DMS 273 (cell line): Measurements from ENCODE around the gene ATP9B.

Source experiments
- DNase-seq: peaks from one replicate; lab custom pipeline; 2025; ENCODE audit not compliant: unreplicated experiment; lab: John Stamatoyannopoulos, UW

Gene ATP9B

DNA sequence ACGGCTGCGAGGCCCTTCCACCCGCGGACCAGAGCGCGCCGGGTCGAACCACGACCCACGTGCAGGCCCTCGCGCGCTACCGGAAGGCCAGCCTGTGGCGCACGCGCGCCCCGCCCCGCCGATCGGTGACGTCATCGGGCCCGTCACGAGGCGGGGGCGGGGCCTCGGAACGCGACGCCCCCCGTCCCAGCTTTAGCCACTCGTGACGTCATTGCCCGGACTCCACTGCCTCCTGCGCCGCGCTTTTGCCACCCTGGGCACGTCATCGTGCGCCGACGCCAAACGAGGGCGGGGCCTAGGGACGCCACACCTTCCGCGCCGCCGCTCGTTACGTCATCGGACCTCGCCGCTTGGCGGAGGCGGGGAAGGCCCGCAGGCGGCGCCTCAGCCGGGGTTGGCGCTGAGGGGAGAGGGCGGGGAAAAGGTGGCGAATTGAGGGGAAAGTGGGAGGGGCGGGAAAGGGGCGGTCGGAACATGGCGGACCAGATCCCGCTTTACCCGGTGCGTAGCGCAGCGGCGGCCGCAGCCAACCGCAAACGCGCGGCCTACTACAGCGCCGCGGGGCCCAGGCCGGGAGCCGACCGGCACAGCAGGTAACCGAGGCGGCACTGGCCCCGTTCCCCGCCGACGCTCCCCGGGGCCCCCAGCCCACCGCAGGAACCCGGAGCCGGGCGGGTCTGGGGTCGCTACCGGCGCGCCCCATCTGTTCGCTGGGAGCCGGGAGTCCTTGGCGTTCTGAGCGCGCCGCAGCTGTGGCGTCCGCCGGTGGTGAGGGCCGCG lies at the start of gene ATP9B:
Gene ATP9B, plus strand, starts transcription at position 458 of the 780 bp plus-strand sequence. Its CDS starts 17 bp downstream, at position 475.
- DNase-seq: peak; percentile 98

GRCh38 chr18:79019881-79020280 lies 49.3 kb upstream of the ATP9B start:
- DNase-seq: no peak

DNA sequence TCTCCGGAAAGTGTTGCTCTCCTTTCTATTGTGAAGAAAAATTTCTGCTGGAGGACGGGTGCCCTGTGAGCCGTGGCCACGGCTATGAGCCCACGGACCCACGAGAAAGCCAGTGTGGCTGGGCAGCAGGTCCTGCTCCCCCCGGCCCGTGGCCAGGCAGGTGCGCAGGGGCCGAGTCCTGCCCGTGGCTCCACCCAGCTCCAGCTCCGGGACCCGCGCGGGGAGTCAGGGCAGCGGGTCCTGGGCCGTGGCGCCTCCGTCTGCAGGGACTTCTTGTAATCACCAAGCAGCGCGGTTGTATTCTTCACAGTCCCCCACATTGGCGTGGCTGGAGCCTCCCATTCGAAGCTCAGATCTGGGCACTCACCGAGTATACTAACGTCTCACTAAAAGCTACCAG lies 46.6 kb upstream of the ATP9B start:
- no peak for DNase-seq

GRCh38 chr18:79026491-79026890 lies 42.7 kb upstream of the ATP9B start:
- DNase-seq: no peak

DNA sequence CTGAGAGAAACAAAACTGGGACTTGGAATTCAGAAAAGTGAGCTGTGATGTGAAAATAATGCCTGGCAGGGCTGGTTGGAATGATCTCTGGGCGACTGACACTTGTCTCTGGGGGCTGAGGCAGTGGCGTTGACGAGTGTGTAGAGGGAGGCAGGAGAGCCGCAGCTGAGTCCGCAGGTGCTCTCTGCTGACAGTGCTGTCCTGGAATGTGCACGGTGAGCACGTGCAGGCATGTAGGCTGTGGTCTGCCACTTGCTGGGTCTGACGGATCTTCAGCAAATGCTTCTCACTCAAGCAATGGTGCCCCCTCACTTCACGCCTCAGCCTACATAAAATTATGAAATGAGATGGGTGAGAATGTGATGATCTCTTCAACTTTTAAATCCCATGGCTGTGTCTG lies 38.5 kb upstream of the ATP9B start:
- DNase-seq: no peak

DNA sequence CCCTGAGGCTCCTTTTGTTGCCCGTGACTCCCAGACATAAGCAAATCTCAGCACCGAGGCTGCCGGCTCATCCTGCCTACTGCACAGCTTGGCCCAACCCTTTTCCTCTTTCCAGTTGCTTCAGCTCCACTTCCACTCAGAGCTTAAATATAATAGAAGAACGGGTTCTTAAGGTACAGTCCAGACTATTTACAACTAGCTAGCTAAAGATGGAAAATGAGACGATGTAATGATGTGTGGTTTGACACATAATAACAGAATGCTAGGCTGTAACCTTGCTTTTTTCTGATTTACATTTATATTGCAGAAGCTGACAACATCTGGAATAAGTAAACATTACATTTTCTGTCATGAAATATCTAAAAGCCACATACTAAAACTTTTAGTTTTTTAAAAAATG lies 26.9 kb upstream of the ATP9B start:
- DNase-seq: no peak

GRCh38 chr18:79043288-79043687 lies 25.9 kb upstream of the ATP9B start:
- DNase-seq: no peak

- DNase-seq: no peak
These were observed 22.7 kb upstream of the ATP9B start for GRCh38 chr18:79046522-79046921.

GRCh38 chr18:79047556-79048244 lies 21.5 kb upstream of the ATP9B start:
- DNase-seq: no peak

DNA sequence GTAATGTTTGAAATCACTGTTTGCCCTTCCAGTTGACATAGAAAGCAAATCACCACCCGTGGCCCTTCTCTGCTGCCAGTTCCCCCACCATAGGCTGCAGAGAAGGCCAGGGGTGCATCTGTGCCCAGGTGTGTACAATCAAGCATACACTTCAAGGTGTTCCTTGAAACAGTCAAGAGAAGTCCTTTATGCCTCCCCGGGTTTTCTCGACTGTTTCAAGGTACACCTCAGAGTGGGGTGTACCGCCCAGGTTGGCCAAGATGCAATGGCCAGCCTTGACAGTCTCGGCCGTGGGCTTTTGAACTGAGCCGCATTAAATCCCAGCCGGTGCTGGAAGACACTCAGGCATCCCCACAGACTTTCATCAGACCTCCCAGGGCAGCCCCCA lies 21.0 kb upstream of the ATP9B start:
- DNase-seq: no peak

- DNase-seq: no peak
These were observed 19.7 kb upstream of the ATP9B start for GRCh38 chr18:79049506-79049905.

DNA sequence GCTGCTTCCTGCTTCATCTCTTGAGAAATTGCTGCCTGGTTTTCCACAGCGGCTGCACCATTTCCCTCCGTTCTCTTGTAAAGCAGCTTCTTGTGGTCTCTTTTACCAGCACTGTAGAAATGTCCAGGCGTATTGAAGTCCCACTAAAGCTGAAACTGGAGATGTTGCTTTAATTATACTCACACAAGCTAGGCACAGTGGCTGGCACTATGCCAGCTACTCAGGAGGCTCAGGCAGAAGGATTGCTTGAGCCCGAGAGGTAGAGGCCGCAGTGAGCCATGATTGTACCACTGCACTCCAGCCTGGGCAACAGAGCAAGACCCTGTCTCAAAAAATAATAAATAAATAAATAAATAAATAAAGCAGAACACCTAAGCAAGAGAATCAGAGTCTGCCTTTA lies 19.2 kb upstream of the ATP9B start:
- no peak for DNase-seq

DNA sequence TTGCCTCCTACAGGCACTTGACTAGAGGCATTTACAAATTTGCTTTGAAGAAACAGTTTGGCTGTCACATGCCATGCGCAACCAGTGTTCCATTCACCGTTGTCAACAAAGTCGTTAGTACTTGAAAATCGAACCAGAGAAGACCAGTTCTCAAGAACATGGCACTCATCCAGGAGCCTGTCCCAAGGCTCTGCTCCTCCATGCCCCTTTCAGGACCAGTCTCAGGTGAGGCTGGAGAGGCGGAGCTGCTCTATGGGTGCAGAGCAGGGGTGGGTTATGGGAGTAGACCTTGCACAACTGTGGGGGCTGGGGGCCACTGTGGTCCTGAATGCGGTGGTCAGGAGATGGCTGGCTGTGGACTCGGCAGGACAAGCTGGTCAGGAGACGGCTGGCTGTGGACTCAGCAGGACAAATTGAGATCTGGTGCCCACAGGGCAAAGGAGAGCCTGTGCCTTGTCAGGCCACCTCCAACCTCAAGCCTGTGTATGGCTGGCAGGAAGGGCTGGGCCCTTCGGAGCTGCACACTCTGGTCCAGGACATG lies 12.3 kb upstream of the ATP9B start:
- no peak for DNase-seq

GRCh38 chr18:79058007-79058406 lies 11.2 kb upstream of the ATP9B start:
- DNase-seq: no peak

DNA sequence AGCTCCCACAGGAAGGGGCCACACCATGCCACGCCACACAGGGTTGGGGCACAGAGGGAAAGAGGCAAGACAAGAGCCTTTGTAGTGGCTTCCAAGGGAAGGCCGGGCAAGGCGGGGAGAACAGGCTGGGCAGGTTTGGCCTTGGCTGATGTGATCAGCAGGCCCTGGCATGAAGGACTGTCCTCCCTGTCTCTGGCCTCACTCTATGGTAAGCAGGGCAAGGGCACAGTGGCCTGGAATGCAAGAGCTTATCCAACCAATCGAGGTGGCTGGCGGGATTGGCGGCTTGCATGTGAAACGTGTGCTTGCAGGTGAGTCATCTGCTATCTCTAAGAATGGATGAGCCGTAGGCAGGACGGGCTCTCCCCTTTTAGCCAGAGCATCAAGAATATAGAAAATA lies 6.4 kb upstream of the ATP9B start:
- no peak for DNase-seq

- no peak for DNase-seq
These were observed 5.0 kb upstream of the ATP9B start for GRCh38 chr18:79064228-79064627.

DNA sequence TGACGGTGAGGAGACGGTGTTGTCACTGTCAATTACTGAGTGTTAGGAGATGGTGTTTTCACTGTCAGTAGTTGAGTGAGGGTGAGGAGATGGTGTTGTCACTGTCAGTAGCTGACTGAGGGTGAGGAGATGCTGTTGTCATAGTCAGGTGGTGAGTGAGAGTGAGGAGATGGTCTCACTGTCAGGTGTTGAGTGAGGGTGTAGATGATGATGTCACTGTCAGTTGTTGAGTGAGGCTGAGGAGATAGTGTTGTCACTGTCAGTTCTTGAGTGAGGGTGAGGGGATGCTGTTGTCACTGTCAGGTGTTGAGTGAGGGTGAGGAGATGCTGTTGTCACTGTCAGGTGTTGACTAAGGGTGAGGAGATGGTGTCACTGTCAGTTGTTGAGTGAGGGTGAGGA lies 3.4 kb upstream of the ATP9B start:
- DNase-seq: no peak

- no peak for DNase-seq
These were observed 1.6 kb upstream of the ATP9B start for GRCh38 chr18:79067611-79068010.

GRCh38 chr18:79068341-79068936 lies 755 bp upstream of the ATP9B start:
- peak; percentile 70 for DNase-seq

GRCh38 chr18:79069717-79070151 lies 540 bp downstream of the ATP9B start:
- DNase-seq: peak; percentile 59

DNA sequence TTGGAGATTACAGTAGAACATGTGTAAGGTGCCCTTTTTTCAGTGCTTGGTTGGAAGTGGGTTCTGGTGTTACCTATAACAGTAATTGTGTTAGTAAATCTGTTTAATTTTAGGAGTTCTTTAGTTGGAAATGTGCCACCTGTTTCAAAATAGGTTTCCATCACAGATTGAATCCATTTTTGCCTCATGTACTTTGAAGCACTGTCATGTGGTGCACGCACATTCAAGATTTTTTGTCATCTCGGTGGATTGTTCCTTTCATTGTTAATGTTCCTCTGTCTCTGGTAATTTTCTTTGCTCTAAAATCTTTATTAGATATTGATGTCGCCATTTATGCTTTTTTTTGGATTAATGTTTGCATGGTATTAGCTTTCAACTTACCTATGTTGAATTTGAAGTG lies 1.3 kb downstream of the ATP9B start:
- peak; percentile 39 for DNase-seq

DNA sequence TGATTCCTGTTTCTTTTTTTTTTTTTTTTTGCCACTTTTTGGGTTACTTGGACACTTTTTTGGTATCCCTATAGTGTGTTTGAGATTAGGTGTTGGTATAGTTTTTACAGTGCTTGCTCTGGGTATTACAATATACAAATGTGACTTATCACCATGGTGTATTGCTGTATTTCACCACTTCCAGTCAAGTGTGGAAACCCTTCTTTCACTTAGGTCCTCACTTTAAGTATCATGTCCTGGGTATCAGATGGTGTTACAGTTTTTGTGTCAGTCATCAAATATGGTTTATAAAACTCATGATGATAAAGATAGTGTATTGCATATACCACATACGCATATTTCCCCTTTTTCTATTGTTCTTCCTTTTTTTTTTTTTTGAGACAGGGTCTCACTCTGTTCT lies 1.8 kb downstream of the ATP9B start:
- no peak for DNase-seq
